Measurements from ENCODE around the gene GLTP.

- no peak for TF ChIP-seq TP53 (CRISPR knock-in tag; conservative IDR thresholded peaks at IDR 0.05)
- TF ChIP-seq POLR2AphosphoS5 (IDR thresholded peaks at IDR 0.05; ENCODE audit: low read depth, low read length) = no peak
- TF ChIP-seq, protein P1, sequence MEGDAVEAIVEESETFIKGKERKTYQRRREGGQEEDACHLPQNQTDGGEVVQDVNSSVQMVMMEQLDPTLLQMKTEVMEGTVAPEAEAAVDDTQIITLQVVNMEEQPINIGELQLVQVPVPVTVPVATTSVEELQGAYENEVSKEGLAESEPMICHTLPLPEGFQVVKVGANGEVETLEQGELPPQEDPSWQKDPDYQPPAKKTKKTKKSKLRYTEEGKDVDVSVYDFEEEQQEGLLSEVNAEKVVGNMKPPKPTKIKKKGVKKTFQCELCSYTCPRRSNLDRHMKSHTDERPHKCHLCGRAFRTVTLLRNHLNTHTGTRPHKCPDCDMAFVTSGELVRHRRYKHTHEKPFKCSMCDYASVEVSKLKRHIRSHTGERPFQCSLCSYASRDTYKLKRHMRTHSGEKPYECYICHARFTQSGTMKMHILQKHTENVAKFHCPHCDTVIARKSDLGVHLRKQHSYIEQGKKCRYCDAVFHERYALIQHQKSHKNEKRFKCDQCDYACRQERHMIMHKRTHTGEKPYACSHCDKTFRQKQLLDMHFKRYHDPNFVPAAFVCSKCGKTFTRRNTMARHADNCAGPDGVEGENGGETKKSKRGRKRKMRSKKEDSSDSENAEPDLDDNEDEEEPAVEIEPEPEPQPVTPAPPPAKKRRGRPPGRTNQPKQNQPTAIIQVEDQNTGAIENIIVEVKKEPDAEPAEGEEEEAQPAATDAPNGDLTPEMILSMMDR (CRISPR knock-in tag; IDR thresholded peaks at IDR 0.05) = no peak
- TF ChIP-seq ELF1 (CRISPR knock-in tag; IDR thresholded peaks at IDR 0.05) = no peak
- no peak for TF ChIP-seq ZNF879 (CRISPR knock-in tag; IDR thresholded peaks at IDR 0.05)
- TF ChIP-seq ZBTB25 (CRISPR knock-in tag; IDR thresholded peaks at IDR 0.05) = no peak
- TF ChIP-seq NBN (conservative IDR thresholded peaks at IDR 0.05) = no peak
- TF ChIP-seq ZNF253 (CRISPR knock-in tag; IDR thresholded peaks at IDR 0.05; ENCODE audit: borderline replicate concordance) = no peak
- no peak for TF ChIP-seq ZNF556 (CRISPR knock-in tag; IDR thresholded peaks at IDR 0.05; ENCODE audit: borderline replicate concordance)
- no peak for TF ChIP-seq ZNF354B (CRISPR knock-in tag; IDR thresholded peaks at IDR 0.05)
- TF ChIP-seq KLF13 (CRISPR knock-in tag; IDR thresholded peaks at IDR 0.05) = no peak
- no peak for TF ChIP-seq BHLHE40 (IDR thresholded peaks at IDR 0.05; ENCODE audit: low read length)
- no peak for TF ChIP-seq ZNF280D (CRISPR knock-in tag; IDR thresholded peaks at IDR 0.05)
These were observed 5.3 kb upstream of the GLTP start for GRCh38 chr12:109885616-109886015.
